Mucosa of descending colon (tissue), 3 donors: ENCODE data around the gene SCARB2. TPM values are rescaled to one million over a fixed set of nuclear protein-coding genes. Genes with fewer than 3 reads are reported as not detected.

Experiments
- ATAC-seq: fragments of 200-7000 bp; cut with Tn5 transposase; one replicate; pipeline ENCODE4 v1.9.1; 2020; ENCODE audit warnings: mild to moderate bottlenecking, moderate library complexity
- DNase-seq, 3 donors: peaks; one replicate each; pipeline ENCODE4 v3.0.0-alpha.2; 2020
- H3K36me3 ChIP-seq: fragments of 200-600 bp; one replicate; pipeline ENCODE4 v1.8.0; 2021; ENCODE audit warnings: low read depth, mild to moderate bottlenecking
- H3K4me1 ChIP-seq: fragments of 200-600 bp; one replicate; pipeline ENCODE4 v1.8.0; 2021; ENCODE audit warnings: low read depth, mild to moderate bottlenecking
- H3K4me3 ChIP-seq: fragments of 200-600 bp; one replicate; pipeline ENCODE4 v1.8.0; 2021; ENCODE audit warnings: mild to moderate bottlenecking
- H3K9me3 ChIP-seq: fragments of 200-600 bp; one replicate; pipeline ENCODE4 v1.8.0; 2021; ENCODE audit warnings: mild to moderate bottlenecking
- CTCF ChIP-seq: fragments of 200-600 bp; IDR thresholded peaks from one replicate; pipeline ENCODE4 v1.8.0; 2022; ENCODE audit warnings: antibody characterized with exemption, mild to moderate bottlenecking
- intact Hi-C, 2 donors: fragments of 100-400 bp; cut with DNase I in 1 of 2; cut with micrococcal nuclease in 1 of 2; formaldehyde crosslinking; loops; one replicate each; pipeline versions ENCODE4 v1.11.0 to v1.11.1; 2022; cut with DNase I, micrococcal nuclease
- total RNA-seq, 3 donors: library from RNA; stranded (reverse); fragmentation: NEBNext Ultra II Directional in 2 of 3; extraction: Animal tissue kit (Norgen Biotek cat#: 25700) in 2 of 3; gene quantifications; one replicate each; pipeline versions ENCODE4 v1.2.1 to v1.2.4, GENCODE V29; 2021 to 2023
- donor health status: DM: no; HTN: no; CAD: no; lungs with moderate emphysema.
- donor health status: DM: no; HTN: no; CAD: no.
- donor health status: DM: no; HTN: yes; CAD: no.

Gene SCARB2
- total RNA-seq, 3 donors from 2014 or later, result 148 to 183 (median 172) TPM

- Histone ChIP-seq H3K4me1 (peaks cover 37% of the 10 kb centered on the region), H3K36me3 (peaks cover 3% of the 10 kb centered on the region), H3K9me3 (no peaks in the 10 kb centered on the region), H3K4me3 (no peak overlapping the region)
- DNase-seq (no peak), ATAC-seq (no peak)
- intact Hi-C loops, result no loop called here
- TF ChIP-seq CTCF, result no peak
Measured at GRCh38 chr4:76205476-76205875, 8.1 kb downstream of the SCARB2 start.

- Histone ChIP-seq H3K36me3 (peaks cover 3% of the 10 kb centered on the region), H3K4me1 (peaks cover 36% of the 10 kb centered on the region), H3K9me3 (no peaks in the 10 kb centered on the region), H3K4me3 (no peak overlapping the region)
- no peak for DNase-seq
- intact Hi-C loops, result no loop called here
- TF ChIP-seq CTCF, result no peak
- no peak for ATAC-seq
Measured at GRCh38 chr4:76204936-76205335, 8.7 kb downstream of the SCARB2 start.

GRCh38 chr4:76203541-76203940 lies 10.1 kb downstream of the SCARB2 start:
- no peak for ATAC-seq
- DNase-seq, result no peak
- intact Hi-C loops, result no loop called here
- H3K9me3 ChIP-seq, result no peaks in the 10 kb centered on the region
- no peak overlapping the region for H3K4me3 ChIP-seq
- peaks cover 37% of the 10 kb centered on the region for H3K4me1 ChIP-seq
- TF ChIP-seq CTCF, result no peak
- H3K36me3 ChIP-seq, result peaks cover 3% of the 10 kb centered on the region

GRCh38 chr4:76201276-76201675 lies 12.3 kb downstream of the SCARB2 start:
- no peak for ATAC-seq
- peaks cover 41% of the 10 kb centered on the region for H3K4me1 ChIP-seq

GRCh38 chr4:76200771-76201231 lies 12.8 kb downstream of the SCARB2 start:
- H3K9me3 ChIP-seq, result no peaks in the 10 kb centered on the region
- DNase-seq (peak in 2 of 3 donors; percentile 64 to 79), ATAC-seq (peak; percentile 82)
- H3K4me3 ChIP-seq, result no peak overlapping the region
- no peak for TF ChIP-seq CTCF
- intact Hi-C loops, result no loop called here
- H3K4me1 ChIP-seq, result peaks cover 45% of the 10 kb centered on the region
- no peaks in the 10 kb centered on the region for H3K36me3 ChIP-seq

More at GRCh38 chr4:76201276-76201675, 12.3 kb downstream of the SCARB2 start:
- no peak for TF ChIP-seq CTCF
- Histone ChIP-seq H3K4me3 (no peak overlapping the region), H3K9me3 (no peaks in the 10 kb centered on the region), H3K36me3 (no peaks in the 10 kb centered on the region)
- intact Hi-C loops, result no loop called here
- no peak for DNase-seq
